Muscle layer of duodenum (tissue), 2 donors: ENCODE results near the gene FDX1.
"Not testable (repeated sequence)": the region's sequence is repeated elsewhere in the genome, so short reads cannot be mapped to it uniquely, and the experiment has no call there.

Experiments
- H3K27ac ChIP-seq: one replicate; pipeline ENCODE4 v1.7.0; 2013; ENCODE audit warnings: mild to moderate bottlenecking, low read length
- H3K27me3 ChIP-seq: one replicate; pipeline ENCODE4 v1.7.0; 2013; ENCODE audit warnings: low read depth, mild to moderate bottlenecking, control low read depth, low read length
- H3K36me3 ChIP-seq, 2 donors: one replicate each; pipeline ENCODE4 v1.7.0; 2013; ENCODE audit warnings: low read length in 2 of 2, control low read depth in 1 of 2, mild to moderate bottlenecking in 1 of 2; ENCODE audit not compliant: insufficient read depth in 2 of 2, control insufficient read depth in 1 of 2
- H3K4me1 ChIP-seq, 2 donors: one replicate each; pipeline ENCODE4 v1.7.0; 2013; ENCODE audit warnings: low read length in 2 of 2, mild to moderate bottlenecking in 2 of 2, control low read depth in 1 of 2, moderate library complexity in 1 of 2; ENCODE audit not compliant: insufficient read depth in 2 of 2, control insufficient read depth in 1 of 2
- H3K4me3 ChIP-seq, 2 donors: one replicate each; pipeline ENCODE4 v1.7.0; 2013; ENCODE audit warnings: low read length in 2 of 2, low read depth in 1 of 2, mild to moderate bottlenecking in 1 of 2
- H3K9me3 ChIP-seq, 2 donors: one replicate each; pipeline ENCODE4 v1.7.0; 2013; ENCODE audit warnings: low read length in 2 of 2, control low read depth in 1 of 2, mild to moderate bottlenecking in 1 of 2; ENCODE audit not compliant: control insufficient read depth in 1 of 2
- donor health status: healthy.

The FDX1 gene

GRCh38 chr11:110429731-110430266 lies at the start of gene FDX1:
FDX1 (plus strand) TSS chr11:110429948; CDS start chr11:110430121, 173 bp downstream.
- H3K36me3 ChIP-seq = no peaks in the 10 kb centered on the region
- peaks cover 11 to 37% of the 10 kb centered on the region in 2 donors for H3K4me1 ChIP-seq
- H3K27me3 ChIP-seq = no peaks in the 10 kb centered on the region
- no peaks in the 10 kb centered on the region for H3K9me3 ChIP-seq
- peak within 1 kb of the TSS; percentile 92 to 100 for H3K4me3 ChIP-seq
- H3K27ac ChIP-seq = peak within 1 kb of the TSS; percentile 89

GRCh38 chr11:110380836-110381622 lies 48.7 kb upstream of the FDX1 start:
- Histone ChIP-seq H3K27ac (no peak overlapping the region), H3K27me3 (no peaks in the 10 kb centered on the region), H3K4me3 (no peak overlapping the region), H3K9me3 (no peaks in the 10 kb centered on the region), H3K36me3 (no peaks in the 10 kb centered on the region), H3K4me1 (peaks cover 0 to 6% of the 10 kb centered on the region in 2 donors)

GRCh38 chr11:110388231-110388630 lies 41.5 kb upstream of the FDX1 start:
- not testable (repeated sequence) for H3K4me3 ChIP-seq, H3K9me3 ChIP-seq, H3K4me1 ChIP-seq

GRCh38 chr11:110389965-110390364 lies 39.8 kb upstream of the FDX1 start:
- Histone ChIP-seq H3K4me3 (no peak overlapping the region), H3K27ac (no peak overlapping the region), H3K36me3 (no peaks in the 10 kb centered on the region), H3K4me1 (no peaks in the 10 kb centered on the region), H3K27me3 (no peaks in the 10 kb centered on the region), H3K9me3 (no peaks in the 10 kb centered on the region)

More at GRCh38 chr11:110388231-110388630, 41.5 kb upstream of the FDX1 start:
- not testable (repeated sequence) for H3K27ac ChIP-seq, H3K36me3 ChIP-seq, H3K27me3 ChIP-seq

GRCh38 chr11:110392056-110392455 lies 37.7 kb upstream of the FDX1 start:
- H3K4me3 ChIP-seq = no peak overlapping the region
- no peaks in the 10 kb centered on the region for H3K9me3 ChIP-seq
- H3K4me1 ChIP-seq = no peaks in the 10 kb centered on the region
- H3K36me3 ChIP-seq = no peaks in the 10 kb centered on the region
- no peaks in the 10 kb centered on the region for H3K27me3 ChIP-seq
- H3K27ac ChIP-seq = no peak overlapping the region

GRCh38 chr11:110397668-110398286 lies 32.0 kb upstream of the FDX1 start:
- H3K4me3 ChIP-seq, H3K27ac ChIP-seq: not testable (repeated sequence)

GRCh38 chr11:110403585-110403984 lies 26.2 kb upstream of the FDX1 start:
- H3K4me3 ChIP-seq, H3K27ac ChIP-seq, H3K4me1 ChIP-seq, H3K36me3 ChIP-seq, H3K27me3 ChIP-seq, H3K9me3 ChIP-seq: not testable (repeated sequence)

More at GRCh38 chr11:110397668-110398286, 32.0 kb upstream of the FDX1 start:
- not testable (repeated sequence) for H3K27me3 ChIP-seq, H3K4me1 ChIP-seq, H3K36me3 ChIP-seq, H3K9me3 ChIP-seq

- H3K36me3 ChIP-seq, H3K27me3 ChIP-seq, H3K4me3 ChIP-seq, H3K9me3 ChIP-seq, H3K4me1 ChIP-seq, H3K27ac ChIP-seq: not testable (repeated sequence)
Observed at GRCh38 chr11:110405636-110406035, 24.1 kb upstream of the FDX1 start.

- no peak overlapping the region for H3K27ac ChIP-seq
- H3K27me3 ChIP-seq = no peaks in the 10 kb centered on the region
- H3K4me1 ChIP-seq = no peaks in the 10 kb centered on the region
- no peak overlapping the region for H3K4me3 ChIP-seq
- H3K9me3 ChIP-seq = no peaks in the 10 kb centered on the region
- no peaks in the 10 kb centered on the region for H3K36me3 ChIP-seq
Observed at GRCh38 chr11:110407315-110407714, 22.4 kb upstream of the FDX1 start.

GRCh38 chr11:110409174-110409573 lies 20.6 kb upstream of the FDX1 start:
- Histone ChIP-seq H3K4me1 (no peaks in the 10 kb centered on the region), H3K9me3 (no peaks in the 10 kb centered on the region), H3K27me3 (no peaks in the 10 kb centered on the region), H3K36me3 (no peaks in the 10 kb centered on the region), H3K27ac (no peak overlapping the region), H3K4me3 (no peak overlapping the region)

GRCh38 chr11:110410651-110411050 lies 19.1 kb upstream of the FDX1 start:
- Histone ChIP-seq H3K4me1 (no peaks in the 10 kb centered on the region), H3K27ac (no peak overlapping the region), H3K36me3 (no peaks in the 10 kb centered on the region), H3K9me3 (no peaks in the 10 kb centered on the region), H3K27me3 (no peaks in the 10 kb centered on the region), H3K4me3 (no peak overlapping the region)
